DMS153 (cell line): ENCODE measurements around the gene NXN.
"Not testable (repeated sequence)": the region's sequence is repeated elsewhere in the genome, so short reads cannot be mapped to it uniquely, and the experiment has no call there.

Source experiments
- DNase-seq: peaks from one replicate; lab custom pipeline; 2025; lab: John Stamatoyannopoulos, UW

NXN gene

GRCh38 chr17:953767-954166 is 25.8 kb downstream of the NXN start:
- DNase-seq: no peak

DNA sequence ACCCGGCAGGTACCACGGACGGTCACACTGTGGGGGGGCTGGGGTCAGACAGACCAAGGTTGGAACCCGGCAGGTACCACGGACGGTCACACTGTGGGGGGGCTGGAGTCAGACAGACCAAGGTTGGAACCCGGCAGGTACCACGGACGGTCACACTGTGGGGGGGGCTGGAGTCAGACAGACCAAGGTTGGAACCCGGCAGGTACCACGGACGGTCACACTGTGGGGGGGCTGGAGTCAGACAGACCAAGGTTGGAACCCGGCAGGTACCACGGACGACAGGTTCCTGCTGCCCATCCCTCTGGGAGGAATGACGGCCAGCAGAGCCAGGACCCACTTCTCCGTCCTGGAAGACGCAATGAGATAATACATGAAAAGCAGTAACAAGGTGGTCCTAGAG is 27.0 kb downstream of the NXN start:
- DNase-seq: not testable (repeated sequence)

- DNase-seq: no peak
These were observed 28.0 kb downstream of the NXN start for GRCh38 chr17:951325-952132.

- no peak for DNase-seq
These were observed 29.8 kb downstream of the NXN start for GRCh38 chr17:949623-950303.

DNA sequence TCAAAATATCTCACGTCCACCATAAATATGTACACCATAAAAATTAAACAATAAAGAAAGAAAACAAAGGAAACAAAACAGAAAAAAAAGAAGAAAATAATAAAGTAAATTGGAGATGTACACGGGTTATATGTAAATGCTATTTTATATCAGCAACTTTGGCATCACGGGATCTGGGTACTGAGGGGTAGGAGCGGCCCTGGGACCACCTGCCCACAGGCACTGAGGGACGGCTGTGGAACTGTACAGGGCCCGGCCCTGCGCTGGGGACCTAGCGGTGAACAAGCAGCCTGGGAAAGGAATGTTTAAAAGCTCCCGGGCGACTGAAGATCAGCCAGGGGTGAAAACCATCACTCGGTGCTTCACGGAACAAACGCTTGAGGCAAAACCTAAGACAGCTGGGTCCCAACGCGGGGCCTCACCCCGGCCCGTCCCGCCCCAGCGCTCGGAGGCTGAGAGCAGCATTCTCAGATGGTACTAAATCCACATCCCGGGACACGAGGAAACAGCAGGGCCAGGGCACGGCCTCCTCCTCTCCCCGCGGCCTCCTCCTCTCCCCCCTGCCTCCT is 31.2 kb downstream of the NXN start:
- DNase-seq: no peak

DNA sequence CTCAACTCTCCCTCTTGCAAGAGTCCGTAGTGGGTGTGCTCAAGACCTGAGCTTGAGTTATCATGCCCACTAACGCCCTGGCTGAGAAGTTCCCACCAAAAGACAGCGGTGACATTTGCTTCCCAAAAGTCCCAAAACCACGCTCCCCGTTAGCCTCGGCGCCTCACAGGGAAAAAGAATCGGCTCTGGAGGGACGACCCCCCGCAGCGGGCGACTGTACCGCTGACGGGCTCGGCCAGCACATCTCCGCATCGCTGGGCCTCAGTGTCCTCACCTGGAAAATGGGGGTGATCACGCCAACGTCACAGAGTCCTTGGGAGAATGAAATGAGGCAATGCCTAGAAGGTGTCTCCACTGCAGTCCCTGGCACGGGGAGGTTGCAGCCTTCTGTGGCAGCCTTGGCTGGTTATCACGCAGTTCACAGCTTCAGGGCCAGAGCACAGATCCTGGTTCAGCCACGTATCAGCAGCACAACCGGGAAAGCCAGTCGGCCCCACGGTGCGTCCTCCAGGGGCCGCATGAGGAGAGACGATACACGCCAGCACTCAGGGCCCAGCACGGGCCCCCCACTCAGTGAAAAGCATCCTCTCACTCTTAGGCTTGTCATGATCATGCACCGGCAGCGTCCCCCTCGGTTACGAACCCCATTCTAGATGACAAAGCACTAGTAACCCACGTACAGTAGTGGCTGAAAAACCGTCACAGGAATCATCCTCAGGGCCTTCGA is 32.9 kb downstream of the NXN start:
- no peak for DNase-seq

DNA sequence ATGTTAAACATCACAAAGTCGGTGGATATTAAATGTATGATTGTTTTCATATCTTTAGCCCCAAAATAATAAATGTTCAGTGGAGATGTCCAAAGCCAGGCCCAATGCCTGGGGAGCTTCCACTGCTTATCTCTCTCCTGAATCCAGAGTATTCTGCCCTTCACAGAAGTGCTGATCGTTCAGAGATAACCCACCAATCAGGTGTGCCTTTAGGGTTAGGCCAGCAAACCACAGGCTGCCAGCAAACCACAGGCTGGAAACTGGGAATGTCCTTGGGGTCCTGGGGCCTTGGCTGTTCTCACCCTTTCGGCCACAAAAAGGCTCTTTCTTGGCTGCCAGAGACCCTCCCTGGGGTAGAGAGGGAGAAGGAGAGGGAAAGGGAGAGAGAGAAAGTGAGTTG is 33.9 kb downstream of the NXN start:
- no peak for DNase-seq

DNA sequence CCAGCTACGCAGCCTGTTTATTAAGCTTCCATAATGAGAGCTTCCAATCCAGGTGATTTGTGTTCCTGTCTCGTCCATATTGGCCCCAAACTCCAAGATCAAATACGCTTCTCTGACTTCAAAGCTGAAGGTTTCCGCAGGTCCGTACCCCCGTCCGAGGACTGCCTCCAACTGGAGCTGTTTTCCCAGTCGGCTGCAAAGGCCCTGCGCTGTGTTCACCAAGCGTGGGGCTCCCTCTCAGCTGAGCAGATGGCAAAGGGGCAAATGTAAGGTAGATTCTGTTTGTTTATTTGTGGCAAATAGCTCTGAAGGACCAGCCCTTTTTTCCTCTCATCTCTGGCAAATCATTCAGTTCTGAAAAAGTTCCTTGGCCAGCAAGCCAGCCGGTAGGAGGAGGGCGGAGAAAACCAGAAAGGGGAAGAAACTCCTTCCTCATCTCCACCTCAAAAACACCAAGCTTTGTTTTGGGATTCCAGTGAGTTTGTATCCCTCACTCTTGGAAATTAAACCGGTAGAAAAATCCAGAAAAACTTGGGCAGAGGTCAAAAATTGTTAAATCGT is 35.2 kb downstream of the NXN start:
- DNase-seq: no peak

GRCh38 chr17:935485-935884 is 44.1 kb downstream of the NXN start:
- no peak for DNase-seq

GRCh38 chr17:933312-934073 is 46.1 kb downstream of the NXN start:
- DNase-seq: no peak

DNA sequence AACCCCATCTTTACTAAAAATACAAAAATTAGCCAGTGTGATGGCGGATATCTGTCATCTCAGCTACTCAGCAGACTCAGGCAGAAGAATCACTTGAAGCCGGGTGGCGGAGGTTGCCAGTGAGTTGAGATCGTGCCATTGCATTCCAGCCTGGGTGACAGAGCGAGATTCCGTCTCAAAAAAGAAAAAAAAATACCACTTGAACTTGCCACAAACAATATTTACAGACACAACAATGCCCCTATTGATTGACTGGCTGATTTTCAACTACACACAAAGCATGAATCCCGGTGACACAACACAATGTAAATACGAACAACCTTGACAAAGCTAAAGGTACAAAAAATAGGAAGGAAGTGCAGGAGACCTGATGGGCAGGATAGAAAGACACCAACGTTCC is 49.3 kb downstream of the NXN start:
- DNase-seq: no peak

DNA sequence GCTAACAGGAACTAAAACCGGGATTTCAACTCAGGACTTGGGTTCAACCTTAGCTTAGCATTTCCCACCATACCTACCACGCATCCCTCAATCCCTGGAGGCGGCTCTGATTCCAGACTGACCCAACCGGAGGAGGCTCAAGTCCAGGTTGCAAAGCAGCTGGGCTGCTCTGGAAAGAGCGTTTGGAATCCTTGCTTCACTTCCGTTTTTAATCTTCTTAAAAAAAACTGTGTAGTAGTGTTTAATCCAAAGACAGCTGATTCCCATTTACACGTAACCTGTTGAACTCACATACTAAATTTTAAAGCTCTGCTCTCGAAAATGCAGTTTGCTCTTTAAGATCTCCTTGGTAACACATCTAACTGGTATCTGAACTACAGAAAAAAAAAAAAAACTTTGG is 50.0 kb downstream of the NXN start:
- no peak for DNase-seq

DNA sequence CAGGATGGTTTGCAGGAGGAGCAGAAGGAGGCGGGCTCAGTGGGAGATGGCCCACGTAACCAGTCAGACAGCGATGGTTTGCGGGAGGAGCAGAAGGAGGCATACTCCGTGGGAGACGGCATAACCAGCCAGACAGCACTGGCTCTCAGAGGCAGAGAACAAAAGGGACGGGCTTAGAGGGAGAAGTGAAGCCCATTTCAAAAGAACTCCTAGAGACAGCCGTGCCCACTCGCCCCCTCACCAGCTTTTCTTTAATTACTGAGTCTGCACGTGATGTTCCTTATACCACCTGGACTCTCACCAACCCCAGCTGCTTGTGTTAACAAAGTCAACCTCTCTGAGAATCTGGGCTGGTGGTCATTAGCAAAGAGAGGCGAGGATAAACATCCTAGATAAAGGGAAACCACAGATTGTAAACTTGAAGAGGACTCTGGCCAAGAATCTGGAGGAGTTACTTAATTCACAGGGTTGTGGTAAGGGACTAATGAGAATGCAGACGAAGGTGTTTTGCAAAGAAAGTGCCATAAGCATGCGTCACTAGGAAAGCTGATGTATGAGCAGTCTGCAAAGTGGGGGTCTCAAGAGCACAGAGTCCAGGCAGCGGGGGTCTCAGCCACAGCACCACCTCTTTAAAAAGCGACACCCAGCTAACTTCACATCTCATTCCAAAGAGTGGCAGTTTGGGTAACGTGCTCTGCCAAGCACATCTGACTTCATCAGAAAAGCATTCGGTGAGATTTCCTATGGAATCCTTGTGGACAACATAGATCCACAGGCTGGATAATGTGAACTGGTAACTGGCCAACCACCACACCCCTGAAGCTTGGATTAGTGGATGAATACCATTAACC is 51.7 kb downstream of the NXN start:
- no peak for DNase-seq

DNA sequence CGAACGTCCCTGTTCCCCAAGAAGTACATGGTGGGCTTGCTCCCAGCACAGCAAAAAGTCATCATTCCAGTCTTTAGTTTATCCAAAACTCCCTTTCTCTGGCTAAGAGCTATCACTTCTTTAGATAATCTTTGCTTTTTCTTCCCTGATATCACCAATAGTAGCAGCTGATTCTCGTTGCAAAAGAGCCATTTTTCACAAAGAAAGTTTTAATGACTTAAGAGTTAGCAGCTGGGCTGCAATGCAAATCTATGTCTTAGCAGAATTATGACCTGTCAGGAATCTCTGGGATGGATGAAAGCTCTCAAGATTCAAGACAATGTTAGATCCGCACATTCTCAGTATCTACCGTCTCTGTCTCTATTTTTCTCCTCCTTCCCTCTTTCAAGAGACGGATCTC is 53.8 kb downstream of the NXN start:
- no peak for DNase-seq

DNA sequence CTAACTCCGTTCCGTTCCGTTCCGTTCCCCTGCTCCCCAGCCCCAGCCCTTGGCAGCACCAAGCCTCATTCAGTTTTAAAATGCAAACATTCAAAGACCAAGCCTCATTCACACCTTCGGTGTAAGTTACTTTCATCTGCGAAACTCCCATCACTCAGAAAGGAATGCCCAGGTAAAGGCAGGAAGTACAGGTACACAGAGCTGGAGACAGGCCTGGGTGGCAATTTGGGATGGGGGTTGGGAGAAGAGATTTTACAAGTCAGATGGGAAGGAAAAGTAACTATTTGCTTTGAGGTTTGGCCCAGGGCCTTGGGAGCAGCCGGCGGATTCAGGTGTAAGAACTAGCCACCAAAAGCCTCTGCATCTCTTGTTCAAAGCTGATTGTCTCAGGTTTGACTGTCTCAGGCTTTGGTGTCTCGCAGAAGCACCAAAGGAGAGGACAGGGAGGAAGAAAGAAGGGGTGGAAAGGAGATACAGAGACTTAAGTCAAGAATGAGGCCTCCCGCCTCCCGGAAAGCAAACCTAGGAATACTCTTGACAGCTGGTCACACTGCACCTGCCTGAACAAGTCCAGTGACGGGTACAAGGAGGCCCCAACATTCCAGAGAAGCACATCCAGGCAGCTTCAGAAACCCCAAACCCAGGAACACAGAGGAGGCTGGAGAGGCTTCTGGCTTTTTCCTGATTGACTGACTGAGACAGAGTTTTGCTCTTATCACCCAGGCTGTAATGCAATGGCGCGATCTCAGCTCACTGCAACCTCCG is 54.7 kb downstream of the NXN start:
- no peak for DNase-seq

DNA sequence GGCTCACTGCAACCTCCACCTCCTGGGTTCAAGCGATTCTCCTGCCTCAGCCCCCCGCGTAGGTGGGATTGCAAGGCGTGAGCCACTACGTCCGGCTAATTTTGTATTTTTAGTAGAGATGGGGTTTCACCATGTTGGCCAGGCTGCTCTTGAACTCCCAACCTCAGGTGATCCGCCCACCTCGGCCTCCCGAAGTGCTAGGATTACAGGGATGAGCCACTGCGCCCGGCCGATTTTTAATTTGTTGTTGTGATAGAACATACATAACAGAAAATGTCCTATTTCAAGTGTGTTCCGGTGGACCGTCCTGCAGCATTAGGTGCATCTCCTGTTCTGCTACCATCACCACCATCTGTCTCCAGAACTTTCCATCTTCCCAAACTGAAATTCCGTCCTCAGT is 55.3 kb downstream of the NXN start:
- DNase-seq: not testable (repeated sequence)

DNA sequence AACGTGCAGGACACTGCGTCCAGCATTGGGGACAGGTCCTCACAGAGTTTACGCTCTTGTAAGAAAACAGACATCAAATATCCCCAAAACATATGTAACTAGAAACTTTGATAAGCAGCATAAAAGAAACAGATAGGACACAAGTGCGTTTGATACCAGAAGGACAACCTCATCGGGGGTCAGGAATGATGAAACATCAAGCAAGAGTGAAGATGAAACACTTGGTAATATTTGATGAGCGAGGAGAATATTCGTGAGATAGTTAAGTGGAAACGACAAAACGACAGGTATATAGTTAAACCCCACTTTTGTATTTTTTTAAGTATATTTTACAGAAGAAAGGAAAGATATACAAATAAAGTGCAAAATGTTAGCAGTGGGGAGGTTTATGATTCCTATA is 55.9 kb downstream of the NXN start:
- DNase-seq: no peak

- no peak for DNase-seq
These were observed 58.4 kb downstream of the NXN start for GRCh38 chr17:921161-921560.

DNA sequence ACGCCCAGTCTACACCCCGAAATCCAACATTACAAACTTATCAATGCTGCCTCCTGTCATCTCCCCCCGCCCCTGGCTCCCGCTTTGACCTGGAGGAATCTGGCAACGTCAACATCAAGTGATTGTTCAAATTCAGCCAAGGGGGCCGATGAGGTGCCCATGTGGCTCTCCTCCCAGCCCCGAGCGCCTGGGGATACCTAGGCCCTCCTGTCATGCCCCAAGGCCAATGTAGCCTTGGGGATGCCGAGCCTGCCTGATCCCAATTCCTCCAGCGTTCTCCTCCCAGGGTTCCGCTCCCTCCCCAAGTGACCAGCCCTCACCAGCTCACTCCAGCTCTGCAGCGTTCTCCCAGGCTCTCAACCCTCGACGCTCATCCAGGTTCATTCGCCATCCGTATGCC is 59.4 kb downstream of the NXN start:
- DNase-seq: no peak
